Amniotic stem cell (primary cell): ENCODE measurements around the gene OXCT2.
"Not testable (repeated sequence)": the region's sequence is repeated elsewhere in the genome, so short reads cannot be mapped to it uniquely, and the experiment has no call there.

ENCODE experiments used
- DNase-seq: peaks from one replicate; lab custom pipeline; 2025; lab: John Stamatoyannopoulos, UW

OXCT2 gene

GRCh38 chr1:39771022-39771532 lies at the start of gene OXCT2:
Gene OXCT2 (minus strand): TSS chr1:39771348. CDS start chr1:39771255, 93 bp downstream.
- not testable (repeated sequence) for DNase-seq

DNA sequence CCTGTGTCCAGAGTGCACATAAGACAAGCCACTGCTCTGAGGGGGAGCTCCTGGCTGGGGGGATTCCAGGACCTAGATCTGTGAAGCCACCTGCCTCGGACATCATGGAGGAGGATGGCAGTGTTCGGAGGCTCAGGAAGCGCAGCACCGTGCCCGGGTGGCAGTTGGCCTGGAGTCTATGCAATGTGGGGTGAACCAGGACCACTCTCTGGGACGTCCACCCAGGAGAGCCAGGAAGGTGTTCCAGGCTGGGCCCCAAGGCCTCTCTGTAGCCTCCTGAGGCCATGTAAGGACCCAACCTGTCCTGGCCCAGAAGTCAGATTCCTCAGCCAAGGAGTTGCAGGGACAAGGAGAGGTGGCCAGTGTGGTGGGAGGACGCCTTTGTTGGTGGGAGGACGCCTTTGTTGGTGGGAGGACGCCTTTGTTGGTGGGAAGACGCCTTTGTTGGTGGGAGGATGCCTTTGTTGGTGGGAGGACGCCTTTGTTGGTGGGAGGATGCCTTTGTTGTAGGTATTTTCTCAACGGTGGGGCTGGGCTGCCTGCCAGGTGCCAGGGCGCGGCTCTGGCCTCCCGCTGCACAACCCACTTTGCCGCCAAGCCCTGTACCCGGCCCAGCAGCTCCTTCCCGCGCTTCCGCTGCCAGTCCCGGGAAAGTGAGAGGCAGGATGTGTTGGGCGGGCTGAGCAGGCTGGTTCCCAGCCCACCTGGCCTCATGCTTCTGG lies 48.1 kb upstream of the OXCT2 start:
- DNase-seq, result no peak

- no peak for DNase-seq
Observed at GRCh38 chr1:39818482-39818881, 47.3 kb upstream of the OXCT2 start.

GRCh38 chr1:39817091-39817932 lies 46.2 kb upstream of the OXCT2 start:
- DNase-seq, result not testable (repeated sequence)

DNA sequence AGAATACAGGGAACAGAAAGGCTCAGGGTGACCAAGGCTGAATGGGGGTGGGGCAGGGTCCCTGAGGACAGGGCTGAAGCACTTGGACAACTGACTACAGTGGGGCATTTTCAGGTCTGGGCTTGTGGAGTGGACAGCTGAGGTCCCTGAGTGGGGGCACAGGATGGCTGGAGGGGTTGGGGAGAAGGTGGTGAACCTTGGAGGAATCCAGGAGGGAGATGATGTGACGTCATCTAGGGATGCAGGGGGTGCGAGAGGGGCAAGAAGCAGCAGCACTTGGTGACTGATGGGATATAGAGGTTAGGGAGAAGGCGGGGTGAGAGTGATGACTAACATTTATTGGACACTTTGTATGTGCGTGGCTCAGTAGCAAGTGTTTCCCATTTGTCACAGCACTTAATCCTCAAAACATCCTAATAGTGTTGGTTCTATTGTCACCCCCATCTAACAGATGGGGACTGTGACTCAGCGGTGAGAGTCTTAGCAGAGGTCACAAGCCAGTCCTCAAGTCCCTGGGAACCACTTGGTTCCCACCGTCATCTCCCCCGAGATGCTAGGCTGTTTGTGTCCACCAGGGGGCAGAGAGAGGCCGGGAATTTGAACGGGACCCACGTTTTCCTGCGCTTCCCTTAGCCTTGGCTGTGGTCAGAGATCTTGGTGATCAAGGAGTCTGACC lies 45.4 kb upstream of the OXCT2 start:
- DNase-seq, result peak; percentile 26

- DNase-seq, result no peak
Observed at GRCh38 chr1:39812913-39813312, 41.8 kb upstream of the OXCT2 start.

GRCh38 chr1:39808784-39809517 lies 37.8 kb upstream of the OXCT2 start:
- no peak for DNase-seq

DNA sequence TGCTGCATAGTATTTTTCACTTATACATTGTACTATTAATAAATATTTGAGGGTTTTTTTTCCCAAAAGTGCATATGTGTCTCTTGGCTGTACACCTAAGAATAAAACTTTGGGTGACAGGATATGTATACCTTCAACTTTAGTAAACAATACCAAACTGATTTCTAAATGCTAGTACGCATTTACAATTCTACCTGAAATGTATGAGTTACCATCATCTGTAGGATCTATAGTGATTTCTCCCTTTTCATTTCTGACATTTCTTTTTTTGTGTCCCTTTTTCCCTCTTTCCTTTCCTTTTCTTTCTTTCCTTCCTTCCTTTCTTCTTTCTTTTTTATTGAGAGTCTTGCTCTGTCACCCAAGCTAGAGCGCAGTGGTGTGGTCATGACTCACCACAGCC lies 34.2 kb upstream of the OXCT2 start:
- no peak for DNase-seq

DNA sequence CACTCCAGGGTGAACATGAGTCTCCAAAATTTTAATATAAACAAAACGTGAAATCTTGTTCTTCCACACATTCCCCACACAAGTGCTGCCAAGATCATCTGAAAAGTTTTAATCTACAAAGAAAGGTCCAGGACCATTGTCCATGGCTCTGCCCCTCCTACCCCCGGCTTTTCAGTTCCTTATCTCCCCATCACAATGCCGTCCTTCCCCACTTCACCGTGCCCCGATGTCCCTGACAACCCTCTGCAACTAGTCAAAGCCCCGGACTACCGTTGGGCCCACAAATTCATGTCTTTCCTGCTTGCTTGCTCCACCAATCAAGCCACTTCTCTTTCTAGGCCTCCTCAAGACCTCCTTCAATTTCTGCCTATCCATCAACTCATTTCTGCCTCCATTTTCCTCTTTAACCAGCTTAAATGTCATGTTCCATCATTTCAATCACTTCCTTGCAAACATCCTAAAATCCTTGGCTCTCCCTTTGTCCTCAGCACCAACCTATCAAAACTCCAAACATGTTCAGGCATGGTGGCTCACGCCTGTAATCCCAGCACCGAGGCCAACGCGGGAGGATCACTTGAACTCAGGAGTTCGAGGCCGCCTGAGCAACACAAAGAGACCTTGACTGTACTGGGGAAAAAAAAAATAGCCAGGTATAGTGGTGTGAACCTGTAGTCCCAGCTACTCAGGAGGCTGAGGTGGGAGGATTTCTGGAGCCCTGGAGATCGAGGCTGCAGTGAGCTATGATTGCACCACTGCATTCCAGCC lies 31.5 kb upstream of the OXCT2 start:
- DNase-seq, result no peak

DNA sequence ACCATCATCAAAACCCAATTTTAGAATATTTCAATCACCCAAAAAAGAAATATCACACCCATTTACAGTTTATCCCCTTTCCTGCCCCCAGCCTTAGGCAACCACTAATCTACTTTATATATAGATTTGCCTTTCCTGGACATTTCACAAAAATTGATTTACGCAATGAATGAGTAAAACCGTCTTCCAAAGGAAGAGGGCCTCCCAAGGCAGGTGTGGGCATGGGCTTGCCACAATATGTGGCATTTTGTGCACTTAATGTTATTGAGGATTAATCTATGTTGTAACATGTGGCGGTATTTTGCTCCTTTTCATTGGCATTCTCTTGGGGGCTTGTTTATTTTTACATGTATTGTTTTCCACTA lies 29.3 kb upstream of the OXCT2 start:
- DNase-seq, result no peak

DNA sequence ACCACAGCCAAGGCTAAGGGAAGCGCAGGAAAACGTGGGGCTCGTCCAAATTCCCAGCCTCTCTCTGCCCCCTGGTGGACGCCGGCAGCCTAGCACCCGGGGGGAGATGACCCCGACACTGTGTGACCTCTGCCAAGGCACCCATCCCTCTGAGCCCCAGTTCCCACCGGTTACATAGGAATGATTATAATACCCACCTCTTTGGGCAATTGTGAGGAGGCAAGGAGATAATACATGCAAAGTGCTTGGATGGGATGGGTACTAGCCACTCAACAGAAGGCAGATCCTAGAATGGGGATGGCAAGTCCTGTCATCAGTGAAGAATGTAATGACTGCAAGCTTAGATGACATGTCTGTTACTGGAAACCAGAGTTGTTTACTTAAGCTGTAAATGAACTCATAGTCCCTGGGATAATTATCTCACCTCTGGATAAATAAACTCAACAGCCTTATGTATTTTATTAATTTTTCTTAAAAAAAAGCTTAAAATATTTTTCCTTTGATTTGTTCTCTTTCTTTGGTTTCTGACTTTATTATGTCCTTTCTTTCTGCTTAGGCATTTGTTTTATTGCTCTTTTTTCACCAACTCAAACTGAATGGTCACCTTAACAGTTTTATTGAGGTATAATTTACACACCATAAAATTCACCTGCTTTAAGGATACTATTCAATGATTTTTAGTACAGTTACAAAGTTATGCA lies 28.8 kb upstream of the OXCT2 start:
- DNase-seq, result peak; percentile 13

GRCh38 chr1:39798859-39799769 lies 28.0 kb upstream of the OXCT2 start:
- DNase-seq, result not testable (repeated sequence)

GRCh38 chr1:39795651-39796050 lies 24.5 kb upstream of the OXCT2 start:
- DNase-seq, result no peak

DNA sequence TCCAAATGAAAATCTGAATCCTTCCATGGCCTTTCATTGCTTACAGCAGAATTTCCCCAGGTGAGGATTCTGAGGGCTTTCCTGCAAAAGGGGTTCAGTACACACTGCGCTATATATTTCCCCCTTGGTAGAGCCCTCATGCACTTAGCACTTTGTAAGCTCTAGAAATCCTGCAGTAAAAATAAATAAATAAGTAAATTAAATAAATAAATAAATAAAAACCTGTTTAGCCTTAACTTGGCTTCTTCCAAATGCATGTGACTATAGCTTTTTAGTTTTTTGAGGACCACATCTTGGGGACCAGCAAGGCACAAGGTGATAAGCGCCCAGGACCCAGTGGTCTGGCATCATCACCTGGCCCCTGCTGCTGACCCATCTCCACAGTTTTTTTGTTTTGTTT lies 20.7 kb upstream of the OXCT2 start:
- DNase-seq, result no peak

DNA sequence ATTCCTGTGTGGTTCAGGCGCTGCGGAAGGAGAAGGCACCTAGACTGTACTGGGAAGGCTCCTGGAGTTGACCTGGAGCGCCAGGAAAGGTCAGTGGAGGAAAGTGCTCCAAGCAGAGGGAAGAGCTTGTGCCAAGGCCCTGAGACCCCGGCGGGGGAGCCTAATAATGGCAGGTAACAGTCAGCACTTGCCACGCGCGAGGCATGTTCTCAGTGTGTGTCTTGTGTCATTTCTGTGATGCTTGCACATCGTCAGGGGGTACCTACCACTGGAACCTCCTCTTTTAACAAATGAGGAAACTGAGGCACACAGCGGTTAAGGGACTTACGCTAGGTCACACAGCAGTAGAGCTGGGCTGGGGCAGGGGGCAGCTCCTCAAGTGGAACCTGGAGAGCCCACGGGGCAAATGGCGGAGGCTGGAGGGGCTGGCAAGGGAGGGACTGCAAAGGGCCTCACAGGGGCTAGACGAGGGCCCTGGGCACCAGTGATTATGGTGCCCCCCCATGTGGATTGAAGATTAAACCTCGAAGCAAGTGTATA lies 18.5 kb upstream of the OXCT2 start:
- no peak for DNase-seq

DNA sequence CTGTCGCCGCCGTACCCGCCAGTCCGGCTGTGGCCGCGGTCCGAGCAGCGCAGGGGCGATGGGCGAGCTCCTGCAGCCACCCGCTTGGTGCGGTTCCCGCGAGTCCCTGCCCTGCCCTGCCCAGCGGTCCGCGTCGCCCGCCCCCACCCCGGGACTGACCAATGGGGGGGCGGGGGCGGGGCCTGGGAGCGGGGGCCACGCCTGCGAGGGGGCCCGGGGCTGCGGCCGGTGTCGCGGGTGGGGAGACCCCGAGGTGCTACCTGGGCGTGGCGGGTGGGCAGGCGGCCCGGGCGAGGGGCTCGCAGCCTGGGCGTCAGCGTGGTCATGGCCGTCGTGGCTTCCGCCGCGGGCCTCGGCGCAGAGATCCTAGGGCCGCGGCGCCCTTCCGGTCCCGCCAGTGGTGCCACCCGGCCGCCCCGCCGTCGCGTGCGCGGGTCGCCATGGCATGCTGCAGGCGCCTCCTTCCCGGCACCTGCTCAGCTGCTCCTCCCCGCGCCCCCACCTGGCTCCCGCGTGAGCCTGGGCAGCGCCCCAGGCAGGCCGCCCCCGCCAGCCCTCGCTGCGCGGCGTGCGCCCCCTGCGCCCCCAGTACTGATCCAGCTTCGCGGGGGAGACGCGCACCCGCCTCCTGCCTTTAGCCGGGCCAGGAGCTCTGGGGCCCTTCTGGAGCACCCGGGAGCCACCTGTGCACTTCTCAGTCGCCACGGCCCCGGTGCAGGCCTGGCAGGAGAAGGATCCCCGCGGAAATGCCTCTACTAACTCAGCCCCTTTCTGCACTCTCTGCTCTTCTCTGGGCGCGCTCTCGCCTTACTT lies 17.8 kb upstream of the OXCT2 start, which contains the start of gene BMP8B:
BMP8B (minus strand) TSS at position 108 of the 813 bp plus-strand sequence. CDS start 380 bp downstream, outside the sequence.
- DNase-seq, result no peak

- no peak for DNase-seq
Observed at GRCh38 chr1:39788426-39788757, 17.2 kb upstream of the OXCT2 start.

DNA sequence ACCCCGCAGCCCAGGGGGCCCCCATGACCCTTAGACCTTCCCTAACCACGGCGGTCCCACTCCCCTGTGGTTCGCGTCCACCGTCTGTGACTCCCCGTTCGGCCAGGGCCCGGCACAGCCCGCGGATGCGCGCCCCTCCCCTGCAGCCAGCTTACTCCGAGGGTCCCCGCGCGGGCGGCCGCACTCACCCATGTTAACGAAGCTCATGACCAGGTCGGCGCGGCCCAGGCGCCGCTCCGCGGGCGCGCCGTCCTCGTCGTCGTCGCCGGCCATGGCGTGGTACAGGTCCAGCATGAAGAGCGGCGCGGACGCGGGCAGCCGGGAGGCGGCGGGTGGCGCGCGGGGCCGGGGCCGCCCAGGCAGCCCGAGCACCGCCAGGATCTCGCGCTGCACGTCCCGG lies 16.8 kb upstream of the OXCT2 start:
- not testable (repeated sequence) for DNase-seq
